Loucy (cell line): Measurements from ENCODE around the gene ZNF266.

ENCODE experiments used
- CTCF ChIP-seq: fragments of 200-600 bp; sonication (generic); conservative IDR thresholded peaks from 2 replicates; pipeline ENCODE4 v1.5.1; 2014; ENCODE audit warnings: mild to moderate bottlenecking, antibody characterized with exemption, low read length
- EZH2phosphoT487 ChIP-seq: fragments of 200-600 bp; IDR thresholded peaks from 2 replicates; pipeline ENCODE4 v1.6.1; 2018; ENCODE audit warnings: antibody characterized with exemption, mild to moderate bottlenecking, moderate library complexity, borderline replicate concordance

GRCh38 chr19:9461938-9462337 lies 26.6 kb upstream of the ZNF266 start:
- TF ChIP-seq CTCF (no peak), EZH2phosphoT487 (no peak)
